Urinary bladder (tissue), 4 donors: ENCODE data around the gene POMT2. TPM values are rescaled to one million over a fixed set of nuclear protein-coding genes. Genes with fewer than 3 reads are reported as not detected.

Experiments used
- DNase-seq: peaks from one replicate; pipeline ENCODE4 v3.0.0-alpha.2; 2015; ENCODE audit errors: extremely low spot score
- H3K27ac ChIP-seq: one replicate; pipeline ENCODE4 v1.5.1; 2013; ENCODE audit warnings: low read depth, mild to moderate bottlenecking, moderate library complexity
- H3K36me3 ChIP-seq: one replicate; pipeline ENCODE4 v1.6.1; 2013; ENCODE audit warnings: mild to moderate bottlenecking, moderate library complexity; ENCODE audit not compliant: insufficient read depth
- H3K4me1 ChIP-seq: one replicate; pipeline ENCODE4 v1.6.1; 2013; ENCODE audit warnings: mild to moderate bottlenecking, moderate library complexity; ENCODE audit not compliant: insufficient read depth
- H3K4me3 ChIP-seq: one replicate; pipeline ENCODE4 v1.5.1; 2013; ENCODE audit warnings: low read depth, low read length
- WGBS: extraction: QIAGEN DNeasy Blood & Tissue Kit; methylation state at CpG from one replicate; pipeline ENCODE4 v1.1.7; 2013; 5-methylcytosine and 5-hydroxymethylcytosine counted together
- polyA plus RNA-seq: library from polyadenylated mRNA; stranded (reverse); fragments of 200-250 nt; gene quantifications from one replicate; pipeline ENCODE4 v1.2.3, GENCODE V29; 2013
- total RNA-seq: library from RNA; depleted of rRNA; stranded (reverse); fragments of >200 nt; gene quantifications from one replicate; pipeline ENCODE4 v1.2.3, GENCODE V29; 2014
- donor health status: healthy with polysubstance abuse.
- donor health status: healthy.

Gene POMT2
- total and polyA plus RNA-seq, 2 donors, result 10.5 to 16.7 TPM

GRCh38 chr14:77245820-77246219 lies 74.9 kb downstream of the POMT2 start:
- Histone ChIP-seq H3K4me3 (no peak overlapping the region), H3K4me1 (no peaks in the 10 kb centered on the region), H3K36me3 (no peaks in the 10 kb centered on the region), H3K27ac (no peak overlapping the region)
- DNase-seq, result no peak
- WGBS, result 76% methylated on average over 4 of the region's 4 CpGs

GRCh38 chr14:77243853-77244252 lies 76.8 kb downstream of the POMT2 start:
- H3K27ac ChIP-seq, result no peak overlapping the region
- H3K4me3 ChIP-seq, result no peak overlapping the region
- H3K4me1 ChIP-seq, result no peaks in the 10 kb centered on the region
- no peak for DNase-seq
- WGBS, result 82% methylated on average over 4 of the region's 4 CpGs
- H3K36me3 ChIP-seq, result no peaks in the 10 kb centered on the region

GRCh38 chr14:77242752-77243151 lies 77.9 kb downstream of the POMT2 start:
- no peaks in the 10 kb centered on the region for H3K4me1 ChIP-seq
- no peak overlapping the region for H3K27ac ChIP-seq
- H3K4me3 ChIP-seq, result no peak overlapping the region
- WGBS, result 79% methylated on average over 12 of the region's 12 CpGs
- no peaks in the 10 kb centered on the region for H3K36me3 ChIP-seq
- no peak for DNase-seq

GRCh38 chr14:77241955-77242354 lies 78.7 kb downstream of the POMT2 start:
- Histone ChIP-seq H3K27ac (no peak overlapping the region), H3K36me3 (no peaks in the 10 kb centered on the region), H3K4me1 (no peaks in the 10 kb centered on the region), H3K4me3 (no peak overlapping the region)
- WGBS, result 55% methylated on average over 2 of the region's 2 CpGs
- DNase-seq, result no peak

GRCh38 chr14:77240336-77240915 lies 80.3 kb downstream of the POMT2 start:
- H3K36me3 ChIP-seq, result no peaks in the 10 kb centered on the region
- 81% methylated on average over 15 of the region's 15 CpGs for WGBS
- no peaks in the 10 kb centered on the region for H3K4me1 ChIP-seq
- no peak for DNase-seq
- H3K27ac ChIP-seq, result no peak overlapping the region
- no peak overlapping the region for H3K4me3 ChIP-seq

- 91% methylated on average over 16 of the region's 16 CpGs for WGBS
- Histone ChIP-seq H3K4me3 (no peak overlapping the region), H3K4me1 (no peaks in the 10 kb centered on the region)
These were observed 81.3 kb downstream of the POMT2 start for GRCh38 chr14:77239412-77239811.

GRCh38 chr14:77238996-77239395 lies 81.7 kb downstream of the POMT2 start:
- no peak for DNase-seq
- Histone ChIP-seq H3K27ac (no peak overlapping the region), H3K4me3 (no peak overlapping the region), H3K36me3 (no peaks in the 10 kb centered on the region), H3K4me1 (no peaks in the 10 kb centered on the region)
- 45% methylated on average over 4 of the region's 4 CpGs for WGBS

More at GRCh38 chr14:77239412-77239811, 81.3 kb downstream of the POMT2 start:
- Histone ChIP-seq H3K27ac (no peak overlapping the region), H3K36me3 (no peaks in the 10 kb centered on the region)
- DNase-seq, result no peak

GRCh38 chr14:77238356-77238755 lies 82.3 kb downstream of the POMT2 start:
- Histone ChIP-seq H3K27ac (no peak overlapping the region), H3K4me3 (no peak overlapping the region), H3K4me1 (no peaks in the 10 kb centered on the region), H3K36me3 (no peaks in the 10 kb centered on the region)
- WGBS, result 81% methylated on average over 3 of the region's 3 CpGs
- DNase-seq, result no peak

GRCh38 chr14:77236814-77237213 lies 83.9 kb downstream of the POMT2 start:
- Histone ChIP-seq H3K36me3 (no peaks in the 10 kb centered on the region), H3K4me3 (no peak overlapping the region), H3K4me1 (no peaks in the 10 kb centered on the region), H3K27ac (no peak overlapping the region)
- 75% methylated on average over 7 of the region's 7 CpGs for WGBS
- DNase-seq, result no peak

- Histone ChIP-seq H3K27ac (no peak overlapping the region), H3K36me3 (no peaks in the 10 kb centered on the region), H3K4me1 (no peaks in the 10 kb centered on the region), H3K4me3 (no peak overlapping the region)
- no peak for DNase-seq
- WGBS, result 57% methylated on average over 3 of the region's 3 CpGs
These were observed 89.0 kb downstream of the POMT2 start for GRCh38 chr14:77231721-77232120.

- Histone ChIP-seq H3K4me1 (no peaks in the 10 kb centered on the region), H3K27ac (no peak overlapping the region), H3K4me3 (no peak overlapping the region), H3K36me3 (no peaks in the 10 kb centered on the region)
- WGBS, result 75% methylated on average over 2 of the region's 2 CpGs
- no peak for DNase-seq
These were observed 89.8 kb downstream of the POMT2 start for GRCh38 chr14:77230914-77231313.

- Histone ChIP-seq H3K27ac (no peak overlapping the region), H3K4me1 (no peaks in the 10 kb centered on the region), H3K4me3 (no peak overlapping the region), H3K36me3 (no peaks in the 10 kb centered on the region)
- no peak for DNase-seq
- WGBS, result 73% methylated on average over 6 of the region's 6 CpGs
These were observed 92.6 kb downstream of the POMT2 start for GRCh38 chr14:77228056-77228455.

- no peak overlapping the region for H3K4me3 ChIP-seq
- H3K27ac ChIP-seq, result no peak overlapping the region
- DNase-seq, result no peak
- WGBS, result 78% methylated on average over 14 of the region's 14 CpGs
- H3K4me1 ChIP-seq, result no peaks in the 10 kb centered on the region
- no peaks in the 10 kb centered on the region for H3K36me3 ChIP-seq
These were observed 94.7 kb downstream of the POMT2 start for GRCh38 chr14:77225892-77226557.

- 73% methylated on average over 12 of the region's 12 CpGs for WGBS
These were observed 95.4 kb downstream of the POMT2 start for GRCh38 chr14:77225254-77225653.

More at GRCh38 chr14:77225254-77225653, 95.4 kb downstream of the POMT2 start:
- H3K27ac ChIP-seq, result no peak overlapping the region
- no peaks in the 10 kb centered on the region for H3K4me1 ChIP-seq
- no peaks in the 10 kb centered on the region for H3K36me3 ChIP-seq
- DNase-seq, result no peak
- H3K4me3 ChIP-seq, result no peak overlapping the region
